NCI-H460 (cell line): ENCODE measurements around the gene KRT81. TPM values are rescaled to one million over a fixed set of nuclear protein-coding genes. Genes with fewer than 3 reads are reported as not detected.
"Not testable (repeated sequence)": the region's sequence is repeated elsewhere in the genome, so short reads cannot be mapped to it uniquely, and the experiment has no call there.

Experiments
- DNase-seq: peaks from one replicate; pipeline ENCODE4 v3.0.0-alpha.2; 2016; ENCODE audit warnings: low read depth; ENCODE audit errors: extremely low read depth
- total RNA-seq: library from RNA; depleted of rRNA; stranded (reverse); fragments of >200 nt; shearing (Covaris generic); gene quantifications from 2 replicates; pipeline ENCODE4 v1.2.3, GENCODE V29; 2014

Gene KRT81
- total RNA-seq, 1 experiment from 2014 or later: 54.3 TPM

- DNase-seq: no peak
Measured at GRCh38 chr12:52300796-52301691, 9.7 kb upstream of the KRT81 start.

- no peak for DNase-seq
Measured at GRCh38 chr12:52298677-52299190, 7.4 kb upstream of the KRT81 start.

- no peak for DNase-seq
Measured at GRCh38 chr12:52296572-52297215, 5.4 kb upstream of the KRT81 start.

- DNase-seq: no peak
Measured at GRCh38 chr12:52295663-52296062, 4.3 kb upstream of the KRT81 start.

- DNase-seq: no peak
Measured at GRCh38 chr12:52294803-52295202, 3.5 kb upstream of the KRT81 start.

- no peak for DNase-seq
Measured at GRCh38 chr12:52293926-52294325, 2.6 kb upstream of the KRT81 start.

GRCh38 chr12:52290483-52291134 lies 725 bp downstream of the KRT81 start:
- not testable (repeated sequence) for DNase-seq

GRCh38 chr12:52287816-52288805 lies 3.2 kb downstream of the KRT81 start:
- DNase-seq: not testable (repeated sequence)

GRCh38 chr12:52286857-52287785 lies 4.2 kb downstream of the KRT81 start:
- not testable (repeated sequence) for DNase-seq

GRCh38 chr12:52285851-52286530 lies 5.3 kb downstream of the KRT81 start:
- no peak for DNase-seq

- DNase-seq: no peak
Measured at GRCh38 chr12:52285172-52285745, 6.1 kb downstream of the KRT81 start.

- no peak for DNase-seq
Measured at GRCh38 chr12:52284562-52285171, 6.7 kb downstream of the KRT81 start.

- peak; percentile 100 for DNase-seq
Measured at GRCh38 chr12:52280796-52281560, 10.4 kb downstream of the KRT81 start.

GRCh38 chr12:52280319-52280795 lies 11.0 kb downstream of the KRT81 start:
- DNase-seq: peak; percentile 99

GRCh38 chr12:52279422-52280318 lies 11.7 kb downstream of the KRT81 start:
- DNase-seq: peak; percentile 53
